Neural crest cell (in vitro differentiated cells): ENCODE measurements around the gene CD58. TPM values are rescaled to one million over a fixed set of nuclear protein-coding genes. Genes with fewer than 3 reads are reported as not detected.

Experiments
- DNase-seq: peaks from one replicate; pipeline ENCODE4 v3.0.0; 2021; ENCODE audit warnings: low read depth, mixed read lengths, low spot score
- H3K27ac Mint-ChIP-seq: one replicate; pipeline ENCODE4 v1.8.0; 2021; ENCODE audit warnings: mild to moderate bottlenecking, mixed read lengths; ENCODE audit not compliant: unreplicated experiment
- H3K27me3 Mint-ChIP-seq: 2 replicates; pipeline ENCODE4 v1.8.0; 2021; ENCODE audit warnings: low read depth, mild to moderate bottlenecking, mixed read lengths
- H3K36me3 Mint-ChIP-seq: 2 replicates; pipeline ENCODE4 v1.8.0; 2021; ENCODE audit warnings: low read depth, mild to moderate bottlenecking, mixed read lengths
- H3K4me1 Mint-ChIP-seq: 2 replicates; pipeline ENCODE4 v1.8.0; 2021; ENCODE audit warnings: mixed read lengths
- H3K4me3 Mint-ChIP-seq: one replicate; pipeline ENCODE4 v1.8.0; 2021; ENCODE audit warnings: mild to moderate bottlenecking, mixed read lengths
- H3K9me3 Mint-ChIP-seq: 2 replicates; pipeline ENCODE4 v1.8.0; 2021; ENCODE audit warnings: mixed read lengths
- total RNA-seq: library from RNA; stranded (reverse); gene quantifications from 2 replicates; pipeline ENCODE4 v1.2.1, GENCODE V29; 2021
- TF ChIP-seq, protein P1 (sequence below): fragments of 200-600 bp; sonication (generic); conservative IDR thresholded peaks from 2 replicates; pipeline ENCODE4 v1.5.0; 2021; ENCODE audit warnings: antibody characterized with exemption, mild to moderate bottlenecking

CD58 gene
- total RNA-seq, 1 donor from 2014 or later: 7.1 TPM

DNA sequence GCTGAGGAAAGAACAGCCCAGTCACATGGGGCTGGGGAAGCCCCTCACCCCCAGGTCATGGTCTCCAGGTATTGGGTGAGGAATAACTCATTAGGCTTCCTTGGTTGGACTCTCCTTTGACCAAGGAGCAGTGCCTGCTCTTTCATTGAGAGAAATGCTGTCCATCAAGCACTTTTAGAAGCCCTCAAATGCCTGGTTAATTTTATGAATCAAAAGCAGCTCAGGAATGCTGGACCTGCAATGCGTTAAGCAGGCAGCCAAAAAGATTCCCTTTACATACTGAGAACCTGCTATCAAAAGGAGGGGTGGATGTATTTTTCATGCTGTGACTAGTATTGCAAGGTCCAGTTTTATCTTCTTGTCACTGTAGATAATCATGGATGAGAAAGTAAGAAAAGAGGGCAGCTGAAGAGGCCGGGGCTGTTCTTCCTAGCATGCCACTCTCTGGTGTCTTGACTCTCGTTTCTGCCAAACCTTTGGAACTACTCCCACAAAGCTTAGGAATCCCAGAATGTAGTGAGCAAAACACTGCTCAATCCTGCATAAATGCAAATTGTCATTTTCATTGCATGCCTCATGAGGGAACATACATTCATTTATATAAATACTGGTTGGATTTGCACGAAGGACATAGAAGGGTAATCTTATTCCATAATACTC is 2.1 kb upstream of the CD58 start:
- H3K4me1 Mint-ChIP-seq: peaks cover 34% of the 10 kb centered on the region
- TF ChIP-seq, protein P1, sequence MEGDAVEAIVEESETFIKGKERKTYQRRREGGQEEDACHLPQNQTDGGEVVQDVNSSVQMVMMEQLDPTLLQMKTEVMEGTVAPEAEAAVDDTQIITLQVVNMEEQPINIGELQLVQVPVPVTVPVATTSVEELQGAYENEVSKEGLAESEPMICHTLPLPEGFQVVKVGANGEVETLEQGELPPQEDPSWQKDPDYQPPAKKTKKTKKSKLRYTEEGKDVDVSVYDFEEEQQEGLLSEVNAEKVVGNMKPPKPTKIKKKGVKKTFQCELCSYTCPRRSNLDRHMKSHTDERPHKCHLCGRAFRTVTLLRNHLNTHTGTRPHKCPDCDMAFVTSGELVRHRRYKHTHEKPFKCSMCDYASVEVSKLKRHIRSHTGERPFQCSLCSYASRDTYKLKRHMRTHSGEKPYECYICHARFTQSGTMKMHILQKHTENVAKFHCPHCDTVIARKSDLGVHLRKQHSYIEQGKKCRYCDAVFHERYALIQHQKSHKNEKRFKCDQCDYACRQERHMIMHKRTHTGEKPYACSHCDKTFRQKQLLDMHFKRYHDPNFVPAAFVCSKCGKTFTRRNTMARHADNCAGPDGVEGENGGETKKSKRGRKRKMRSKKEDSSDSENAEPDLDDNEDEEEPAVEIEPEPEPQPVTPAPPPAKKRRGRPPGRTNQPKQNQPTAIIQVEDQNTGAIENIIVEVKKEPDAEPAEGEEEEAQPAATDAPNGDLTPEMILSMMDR: no peak
- H3K9me3 Mint-ChIP-seq: no peaks in the 10 kb centered on the region
- H3K27me3 Mint-ChIP-seq: peaks cover 10% of the 10 kb centered on the region
- H3K36me3 Mint-ChIP-seq: peaks cover 2% of the 10 kb centered on the region
- no peak overlapping the region for H3K27ac Mint-ChIP-seq
- H3K4me3 Mint-ChIP-seq: peak overlapping the region; percentile 88
- DNase-seq: no peak

DNA sequence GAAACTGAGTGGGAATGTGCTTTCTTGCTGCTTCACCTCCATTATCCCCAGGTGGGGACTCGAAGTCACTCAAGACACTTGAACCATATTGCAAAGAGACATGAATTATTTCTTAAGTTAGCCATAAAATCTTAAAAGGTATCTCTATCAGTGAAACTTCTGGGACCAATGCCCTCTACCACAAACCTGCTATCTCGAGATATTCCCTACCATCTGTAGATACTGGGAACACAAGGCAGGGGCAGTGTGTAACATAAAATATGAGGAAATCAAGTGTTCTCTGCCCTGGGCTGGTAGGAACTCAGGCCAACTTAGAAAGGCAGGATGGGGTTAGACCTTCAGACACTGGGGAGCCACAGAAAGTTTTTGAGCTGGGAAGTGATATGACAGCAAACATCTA is 1.3 kb upstream of the CD58 start:
- Mint-ChIP-seq H3K9me3 (no peaks in the 10 kb centered on the region), H3K4me3 (peak overlapping the region; percentile 88), H3K27me3 (peaks cover 10% of the 10 kb centered on the region), H3K36me3 (no peaks in the 10 kb centered on the region), H3K4me1 (peaks cover 34% of the 10 kb centered on the region), H3K27ac (peak overlapping the region; percentile 75)
- TF ChIP-seq, protein P1: no peak
- no peak for DNase-seq

DNA sequence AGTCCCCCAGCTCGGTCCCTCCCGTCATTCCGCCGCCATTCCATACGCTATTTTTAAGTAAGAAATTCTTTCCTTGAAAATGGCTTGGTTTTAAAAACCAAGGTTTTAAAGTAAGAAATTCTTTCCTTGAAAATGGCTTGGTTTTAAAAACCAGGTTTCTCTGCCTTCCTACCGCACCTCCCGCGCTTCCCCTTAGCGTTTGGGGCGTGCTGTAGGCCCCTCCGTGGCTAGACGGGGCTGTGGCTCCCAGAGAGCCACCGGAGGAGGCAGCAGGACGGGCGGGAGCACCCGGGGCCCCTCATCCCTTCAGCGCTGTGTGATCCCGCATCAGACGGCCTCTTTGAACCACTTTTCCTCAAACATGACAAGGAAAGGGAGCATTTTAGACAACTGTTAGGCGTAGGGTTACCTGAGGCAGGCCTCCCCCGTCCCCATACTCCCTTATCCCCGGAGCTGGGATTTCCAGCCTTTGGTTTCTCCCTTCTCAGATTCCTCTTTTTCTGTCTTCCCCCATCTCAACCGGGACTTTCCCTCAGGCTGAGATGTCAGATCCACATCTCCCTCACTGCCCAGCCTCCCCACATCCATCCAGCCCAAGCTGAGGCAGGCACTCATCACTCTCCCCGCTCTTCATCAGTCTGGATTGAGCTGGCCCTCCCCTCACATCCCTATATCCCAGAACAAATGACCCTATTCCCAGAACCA is 541 bp upstream of the CD58 start:
- Mint-ChIP-seq H3K4me3 (peak overlapping the region; percentile 88), H3K27ac (peak overlapping the region; percentile 75), H3K9me3 (no peaks in the 10 kb centered on the region), H3K36me3 (no peaks in the 10 kb centered on the region), H3K27me3 (peaks cover 10% of the 10 kb centered on the region), H3K4me1 (peaks cover 34% of the 10 kb centered on the region)
- TF ChIP-seq, protein P1: no peak
- no peak for DNase-seq

DNA sequence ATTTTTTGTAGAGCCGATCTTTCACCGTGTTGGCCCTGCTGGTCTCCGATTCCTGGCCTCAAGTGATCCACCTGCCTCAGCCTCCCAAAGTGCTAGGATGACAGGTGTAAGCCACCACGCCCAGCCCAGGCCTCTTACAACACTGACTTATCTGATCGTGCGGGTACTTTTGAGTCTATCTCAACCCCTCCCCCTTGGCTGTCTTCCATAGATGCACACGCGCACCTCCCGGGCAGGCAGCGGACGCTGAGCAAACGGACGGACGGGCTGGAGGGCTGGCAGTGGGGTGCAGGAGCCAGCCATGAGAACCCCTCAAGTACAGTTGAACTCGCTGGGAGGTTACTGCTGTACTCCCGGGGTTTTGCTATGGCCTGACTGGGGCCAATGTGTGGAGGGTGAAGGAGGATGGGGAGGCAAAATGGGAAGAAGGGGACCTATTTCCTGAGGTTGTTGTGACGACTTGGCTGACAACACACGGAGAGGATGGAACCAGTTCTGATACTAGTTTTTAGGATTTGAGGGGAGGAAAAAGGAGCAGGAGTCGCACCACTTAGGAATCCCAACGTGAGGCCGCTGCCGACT is 959 bp downstream of the CD58 start:
- TF ChIP-seq, protein P1: no peak
- no peak for DNase-seq
- Mint-ChIP-seq H3K9me3 (peaks cover 2% of the 10 kb centered on the region), H3K36me3 (peaks cover 4% of the 10 kb centered on the region), H3K27ac (no peak overlapping the region), H3K27me3 (peaks cover 10% of the 10 kb centered on the region), H3K4me3 (peak overlapping the region; percentile 88), H3K4me1 (peaks cover 31% of the 10 kb centered on the region)

DNA sequence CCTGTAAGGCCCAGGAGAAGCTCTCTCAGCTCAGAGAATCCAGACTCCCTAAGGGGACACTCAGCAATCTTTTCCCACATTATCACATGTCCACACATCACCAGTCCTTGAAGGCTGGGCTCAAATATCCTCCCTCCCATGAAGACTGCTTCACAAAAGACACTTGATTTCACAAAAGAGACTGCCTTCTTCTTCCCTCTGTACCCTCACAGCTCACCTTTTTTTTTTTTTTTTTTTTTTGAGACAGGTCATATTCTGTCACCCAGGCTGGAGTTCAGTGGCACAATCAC is 1.5 kb downstream of the CD58 start:
- Mint-ChIP-seq H3K27ac (no peak overlapping the region), H3K4me1 (peaks cover 26% of the 10 kb centered on the region), H3K9me3 (peaks cover 5% of the 10 kb centered on the region), H3K27me3 (peaks cover 10% of the 10 kb centered on the region), H3K4me3 (peak overlapping the region; percentile 80), H3K36me3 (peaks cover 8% of the 10 kb centered on the region)
- TF ChIP-seq, protein P1: no peak
- no peak for DNase-seq
